Measurements from ENCODE around the gene LRIG3.
"Not testable (repeated sequence)": the region's sequence is repeated elsewhere in the genome, so short reads cannot be mapped to it uniquely, and the experiment has no call there.

LRIG3 gene

GRCh38 chr12:58930770-58931324 is 10.5 kb upstream of the LRIG3 start:
- no peak for DNase-seq (ENCODE audit: low read depth, low spot score)

GRCh38 chr12:58927120-58927519 is 6.8 kb upstream of the LRIG3 start:
- no peak for DNase-seq (ENCODE audit: low read depth, low spot score)

DNA sequence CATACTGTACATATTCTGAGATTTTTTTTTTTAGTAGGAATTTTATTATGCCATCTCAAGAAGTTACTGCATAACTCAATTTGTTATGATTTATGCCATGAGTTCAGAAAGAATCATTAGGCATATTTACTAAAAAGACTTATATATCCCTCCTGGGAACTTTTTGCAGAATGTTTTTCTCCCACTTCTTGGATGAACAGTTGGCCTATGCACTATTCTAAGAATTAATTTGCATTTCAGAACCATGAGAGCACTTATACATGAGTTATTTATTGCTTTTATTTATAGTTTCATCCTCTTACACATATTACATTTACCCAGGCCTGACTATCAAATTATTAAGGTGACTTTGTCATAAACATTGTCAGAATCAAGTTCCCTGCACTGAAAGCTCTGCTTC is 6.3 kb upstream of the LRIG3 start:
- DNase-seq (ENCODE audit: low read depth, low spot score) = no peak

DNA sequence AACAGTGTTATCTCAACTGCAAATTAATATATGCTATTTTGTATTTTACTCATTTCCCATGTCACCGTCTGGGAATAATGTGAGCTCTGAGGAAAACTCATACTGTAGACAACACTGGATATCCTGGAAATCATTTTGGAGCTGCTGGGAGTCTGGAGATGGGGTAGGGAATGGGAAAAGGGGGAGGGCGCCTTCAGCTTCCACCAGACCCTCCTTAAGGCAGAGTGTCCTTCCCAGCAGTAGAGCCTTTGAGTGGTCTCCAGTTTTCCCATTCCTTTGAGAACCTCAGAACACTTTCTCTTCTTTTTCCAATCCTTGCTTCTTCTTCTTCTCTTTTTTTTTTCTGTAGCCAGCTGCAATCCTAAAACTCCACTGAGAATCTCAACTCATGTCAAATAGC is 5.4 kb upstream of the LRIG3 start:
- no peak for DNase-seq (ENCODE audit: low read depth, low spot score)

- DNase-seq (ENCODE audit: low read depth, low spot score) = no peak
Observed at GRCh38 chr12:58925111-58925611, 4.9 kb upstream of the LRIG3 start.

- DNase-seq (ENCODE audit: low read depth, low spot score) = no peak
Observed at GRCh38 chr12:58924652-58925051, 4.3 kb upstream of the LRIG3 start.

DNA sequence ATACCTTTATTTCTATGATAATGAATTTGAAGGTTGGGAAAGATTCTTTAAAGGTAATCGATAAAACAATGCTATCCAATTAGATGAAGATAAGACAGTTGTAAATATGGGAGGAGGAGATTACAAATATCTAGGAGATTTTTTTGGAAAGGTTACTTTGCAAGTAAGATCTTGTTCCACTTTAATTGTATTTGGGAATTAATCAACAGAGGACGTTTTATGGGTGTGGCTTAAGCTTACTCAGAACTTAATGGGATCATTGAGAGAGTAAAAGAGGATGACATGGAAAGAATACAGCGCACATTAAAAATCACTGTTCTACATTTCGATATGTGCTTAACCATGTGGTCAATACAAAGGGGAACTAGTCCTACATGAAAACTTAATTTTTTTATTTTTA is 3.5 kb upstream of the LRIG3 start:
- no peak for DNase-seq (ENCODE audit: low read depth, low spot score)

DNA sequence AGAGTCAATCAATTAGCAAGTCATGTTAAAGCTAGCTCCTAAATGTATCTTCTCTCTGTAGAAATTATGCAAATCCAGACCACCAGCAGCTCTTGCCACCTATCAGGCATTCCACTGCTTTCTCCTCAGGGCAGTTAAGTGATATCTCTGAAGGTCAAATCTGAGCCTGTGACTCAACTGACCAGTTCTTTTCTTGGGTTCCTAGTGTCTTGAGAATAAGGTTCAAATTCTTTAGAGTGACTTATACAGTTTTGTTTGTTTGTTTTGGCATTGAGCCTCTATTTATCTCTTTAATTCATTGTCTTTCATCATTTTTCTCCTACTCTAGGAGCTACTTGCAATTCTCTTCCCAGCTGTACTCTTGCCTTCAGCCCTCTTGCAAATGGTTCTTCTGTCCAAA is 2.5 kb upstream of the LRIG3 start:
- DNase-seq (ENCODE audit: low read depth, low spot score) = no peak

DNA sequence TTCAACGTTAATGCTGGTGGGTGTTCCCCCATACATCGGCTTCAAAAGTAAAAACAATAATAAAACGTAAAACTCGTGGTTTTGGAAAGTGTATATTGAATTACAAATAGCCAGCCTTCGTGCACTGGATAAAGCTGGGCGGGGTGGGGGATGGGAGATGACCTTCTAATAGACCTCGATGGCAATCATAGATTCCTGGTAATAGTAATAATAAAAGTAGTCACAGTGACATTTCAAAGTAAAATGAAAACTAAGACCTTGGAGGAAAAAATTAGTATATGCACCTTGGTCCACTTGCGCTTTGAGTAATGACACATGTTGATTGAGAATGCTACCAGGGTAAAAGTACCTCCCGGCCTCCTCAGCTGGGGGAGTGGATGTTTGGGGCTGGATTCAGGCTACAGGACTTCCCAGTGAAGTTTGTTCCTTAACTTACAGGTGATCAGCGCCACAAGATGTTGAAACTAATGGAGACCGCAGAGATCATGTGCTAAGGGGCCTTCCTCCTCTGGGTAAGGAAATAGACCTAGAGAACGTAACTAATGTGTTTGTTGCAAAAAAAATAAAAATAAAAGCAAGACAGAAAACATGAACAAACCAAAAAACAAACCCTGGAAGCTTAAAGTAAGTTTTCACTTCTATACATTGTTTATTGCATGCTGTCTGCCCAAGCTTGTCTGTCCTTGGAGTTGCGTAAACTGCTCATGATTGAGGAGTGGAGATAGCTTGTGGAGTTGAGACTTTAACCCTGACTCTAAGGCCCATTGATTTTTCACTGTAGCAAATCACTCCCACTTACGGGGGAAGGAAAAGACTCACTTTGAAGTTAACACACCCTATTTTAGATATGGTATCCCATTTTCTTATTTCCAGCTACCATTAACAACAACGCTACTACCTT is 907 bp upstream of the LRIG3 start:
- DNase-seq (ENCODE audit: low read depth, low spot score) = no peak

DNA sequence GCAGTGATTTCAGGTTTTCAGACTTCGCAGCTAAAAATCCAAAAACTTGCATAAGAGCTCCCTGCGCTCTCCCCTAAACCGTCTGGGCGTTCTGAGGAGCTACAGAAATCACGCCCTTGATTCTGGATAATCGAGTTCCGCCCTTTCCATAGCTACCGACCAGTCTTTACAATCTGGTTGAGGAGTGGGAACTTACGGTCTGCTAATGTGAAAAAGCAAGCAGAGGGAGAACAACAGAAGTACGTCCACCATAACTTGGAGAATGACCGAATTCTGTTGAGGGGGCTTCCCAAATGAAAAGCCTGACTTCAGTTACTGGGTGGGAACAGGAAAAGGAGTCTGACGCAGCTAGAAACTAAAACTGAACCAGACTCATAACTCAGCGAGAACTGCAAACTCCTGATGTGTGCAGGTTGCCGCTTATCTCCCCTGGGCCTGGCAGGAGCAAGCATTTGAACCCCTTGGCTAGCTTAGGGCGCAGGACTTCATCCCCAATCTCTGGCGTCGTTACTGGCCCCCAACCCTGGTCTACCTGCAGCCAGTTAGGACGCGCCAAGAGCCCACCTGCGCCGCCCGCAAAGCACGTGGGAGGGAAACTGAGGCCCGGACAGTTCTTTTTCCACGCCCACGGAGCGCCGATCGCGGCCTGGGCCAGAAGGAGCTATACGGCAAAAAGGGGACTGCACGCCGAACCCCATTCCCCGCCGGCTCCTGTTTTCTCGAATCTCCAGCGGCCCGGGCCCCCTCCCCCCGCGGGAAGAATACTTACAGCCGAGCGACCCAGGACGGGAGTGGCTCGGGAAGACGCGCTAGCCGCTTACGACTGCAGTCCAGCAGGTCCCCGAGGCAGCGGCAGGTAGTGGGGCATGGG is 838 bp downstream of the LRIG3 start:
- DNase-seq (ENCODE audit: low read depth, low spot score) = no peak

DNA sequence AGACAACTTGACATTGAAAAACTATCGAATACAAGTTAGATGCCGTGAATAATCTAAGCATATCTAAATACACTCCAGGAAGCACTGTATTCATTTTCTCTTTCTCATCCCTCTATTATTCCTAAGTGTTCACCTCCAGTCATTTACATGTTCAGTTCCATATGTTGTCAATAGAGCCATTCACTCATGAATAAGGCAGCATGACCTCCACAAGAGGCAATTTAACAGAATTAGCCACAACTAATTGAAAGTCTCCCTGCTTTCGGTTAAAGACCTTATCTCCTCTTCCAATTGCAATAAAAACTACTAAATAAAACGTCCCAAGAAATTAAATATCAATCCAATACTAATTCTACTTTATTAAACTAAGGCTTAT is 1.8 kb downstream of the LRIG3 start:
- no peak for DNase-seq (ENCODE audit: low read depth, low spot score)

GRCh38 chr12:58917699-58918468 is 2.4 kb downstream of the LRIG3 start:
- DNase-seq (ENCODE audit: low read depth, low spot score) = no peak

- no peak for DNase-seq (ENCODE audit: low read depth, low spot score)
Observed at GRCh38 chr12:58916921-58917511, 3.3 kb downstream of the LRIG3 start.

DNA sequence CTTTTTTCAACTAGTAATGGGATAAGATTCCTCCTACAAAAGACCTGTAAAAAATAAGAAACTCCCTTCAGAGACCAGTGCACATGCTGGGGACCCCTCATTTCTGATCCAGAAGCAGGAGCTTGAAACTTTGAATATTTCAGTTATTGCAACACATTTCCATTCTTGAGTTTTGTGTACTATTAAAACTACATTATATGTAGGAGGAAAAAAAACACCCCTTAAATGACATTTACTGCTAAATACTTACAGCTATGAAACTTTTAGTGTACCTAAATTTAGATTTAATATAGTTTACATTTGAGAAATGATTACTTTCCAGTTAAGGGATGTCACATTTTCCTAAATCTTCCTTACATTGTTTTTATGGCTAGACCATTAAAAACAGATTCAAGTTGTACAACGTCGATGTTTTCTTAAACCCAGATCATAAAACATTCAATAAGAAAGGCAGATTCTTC is 4.1 kb downstream of the LRIG3 start:
- no peak for DNase-seq (ENCODE audit: low read depth, low spot score)

DNA sequence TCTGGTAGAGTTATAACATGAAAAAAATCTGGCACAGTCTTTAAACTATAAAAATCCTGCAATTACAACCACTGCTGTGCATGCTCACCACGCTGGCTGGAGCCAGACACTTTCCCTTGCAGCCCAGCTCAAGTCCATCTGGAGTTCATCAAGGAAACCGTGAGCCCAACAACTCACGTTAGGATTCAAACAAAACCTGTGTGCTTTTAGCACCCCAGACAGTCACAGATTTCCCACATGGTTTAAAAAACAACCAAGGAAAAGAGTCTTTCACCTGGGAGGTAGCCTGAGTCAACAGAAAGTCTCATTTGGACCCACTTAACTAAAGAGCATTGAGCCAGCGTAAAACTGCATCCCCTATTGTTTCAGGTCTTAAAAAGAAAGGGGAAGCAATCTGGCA is 4.7 kb downstream of the LRIG3 start:
- DNase-seq (ENCODE audit: low read depth, low spot score) = no peak

- no peak for DNase-seq (ENCODE audit: low read depth, low spot score)
Observed at GRCh38 chr12:58915037-58915436, 5.3 kb downstream of the LRIG3 start.

- DNase-seq (ENCODE audit: low read depth, low spot score) = no peak
Observed at GRCh38 chr12:58914457-58914856, 5.8 kb downstream of the LRIG3 start.

- no peak for DNase-seq (ENCODE audit: low read depth, low spot score)
Observed at GRCh38 chr12:58907391-58907790, 12.9 kb downstream of the LRIG3 start.

DNA sequence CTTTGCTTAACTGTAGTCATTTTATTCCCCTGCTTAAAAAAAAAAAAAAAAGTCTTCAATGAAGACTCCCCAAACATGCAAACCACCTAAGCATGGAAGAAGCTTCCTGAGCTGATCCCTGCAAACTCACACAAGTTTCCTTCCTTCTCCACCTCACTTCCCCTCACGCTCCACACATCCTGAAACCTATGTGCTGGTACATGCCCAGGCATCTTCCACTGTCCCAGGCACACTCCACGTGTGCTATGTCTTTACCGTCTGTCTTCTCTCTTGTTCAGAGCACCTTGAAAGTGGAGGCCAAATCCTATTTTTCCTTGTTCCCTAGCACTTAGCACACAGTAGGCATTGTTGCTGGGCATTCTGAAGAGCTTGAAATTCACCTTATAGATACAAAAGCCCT is 13.4 kb downstream of the LRIG3 start:
- DNase-seq (ENCODE audit: low read depth, low spot score) = no peak

DNA sequence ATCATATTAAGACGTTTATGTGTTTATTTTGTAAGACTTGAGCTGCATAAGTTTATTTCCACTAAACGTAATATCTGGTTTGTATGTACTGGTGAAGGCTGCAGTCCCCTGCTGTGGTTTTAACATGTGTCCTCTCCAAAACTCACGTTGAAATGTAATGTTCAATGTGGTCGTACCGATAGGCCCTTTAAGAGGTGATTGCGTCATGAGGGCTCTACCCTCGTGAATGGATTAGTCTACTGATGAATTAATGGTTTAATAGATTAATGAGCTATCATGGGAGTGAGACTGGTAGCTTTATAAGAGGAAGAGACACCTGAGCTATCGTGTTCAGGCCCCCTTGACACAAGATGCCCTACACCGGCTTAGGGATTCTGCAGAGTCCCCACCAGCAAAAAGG is 14.9 kb downstream of the LRIG3 start:
- DNase-seq (ENCODE audit: low read depth, low spot score) = no peak

- not testable (repeated sequence) for DNase-seq (ENCODE audit: low read depth, low spot score)
Observed at GRCh38 chr12:58902726-58903125, 17.6 kb downstream of the LRIG3 start.

Measured in activated naive CD8-positive, alpha-beta T cell treated with anti-CD3 and anti-CD28 coated beads, Interleukin-2, amount 50 U/mL, for 16 hours (primary cell).